AG10803 (cell line): ENCODE data around the gene N4BP2.
A peak's percentile ranks its signal among the peaks of the same experiment; 100 is the strongest.
"Not testable (repeated sequence)": the region's sequence is repeated elsewhere in the genome, so short reads cannot be mapped to it uniquely, and the experiment has no call there.

Experiments used
- DNase-seq: peaks from one replicate; pipeline ENCODE4 v3.0.0; 2010; ENCODE audit warnings: low read depth
- H3K4me3 ChIP-seq: 2 replicates; pipeline ENCODE4 v1.5.1; 2011; ENCODE audit warnings: mild to moderate bottlenecking, low read length, control low read depth
- CTCF ChIP-seq: conservative IDR thresholded peaks from 2 replicates; pipeline ENCODE4 v1.5.1; 2011; ENCODE audit warnings: mild to moderate bottlenecking, low read length, control low read depth, inconsistent platforms

The N4BP2 gene

DNA sequence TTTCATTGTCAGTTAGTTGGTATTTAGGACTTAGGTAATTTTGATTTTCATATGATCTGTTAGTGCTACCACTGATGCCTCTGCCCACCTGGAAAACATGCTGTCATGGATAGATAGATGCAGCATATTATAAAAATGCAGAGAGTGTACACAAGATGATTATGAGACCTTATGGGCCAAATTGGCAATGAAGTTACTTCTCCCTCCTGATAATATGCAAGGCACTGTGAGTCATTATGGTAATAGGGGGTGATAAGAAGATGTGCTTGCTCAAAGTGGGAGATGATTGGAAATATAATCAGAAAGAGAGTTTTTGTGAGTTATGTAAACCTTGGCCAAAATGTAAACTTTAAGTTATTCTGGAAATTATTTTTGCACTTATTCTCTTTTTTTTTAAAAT, 83.5 kb downstream of the N4BP2 start:
- no peak for DNase-seq
- TF ChIP-seq CTCF = no peak
- H3K4me3 ChIP-seq = no peak overlapping the region

DNA sequence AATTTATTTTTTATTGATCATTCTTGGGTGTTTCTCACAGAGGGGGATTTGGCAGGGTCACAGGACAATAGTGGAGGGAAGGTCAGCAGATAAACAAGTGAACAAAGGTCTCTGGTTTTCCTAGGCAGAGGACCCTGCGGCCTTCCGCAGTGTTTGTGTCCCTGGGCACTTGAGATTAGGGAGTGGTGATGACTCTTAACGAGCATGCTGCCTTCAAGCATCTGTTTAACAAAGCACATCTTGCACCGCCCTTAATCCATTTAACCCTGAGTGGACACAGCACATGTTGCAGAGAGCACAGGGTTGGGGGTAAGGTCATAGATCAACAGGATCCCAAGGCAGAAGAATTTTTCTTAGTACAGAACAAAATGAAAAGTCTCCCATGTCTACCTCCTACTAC, 83.9 kb downstream of the N4BP2 start:
- DNase-seq = not testable (repeated sequence)

GRCh38 chr4:40143926-40144508, 87.4 kb downstream of the N4BP2 start:
- TF ChIP-seq CTCF = no peak
- no peak for DNase-seq
- no peak overlapping the region for H3K4me3 ChIP-seq

More for the DNA sequence above, 83.9 kb downstream of the N4BP2 start:
- not testable (repeated sequence) for H3K4me3 ChIP-seq

DNA sequence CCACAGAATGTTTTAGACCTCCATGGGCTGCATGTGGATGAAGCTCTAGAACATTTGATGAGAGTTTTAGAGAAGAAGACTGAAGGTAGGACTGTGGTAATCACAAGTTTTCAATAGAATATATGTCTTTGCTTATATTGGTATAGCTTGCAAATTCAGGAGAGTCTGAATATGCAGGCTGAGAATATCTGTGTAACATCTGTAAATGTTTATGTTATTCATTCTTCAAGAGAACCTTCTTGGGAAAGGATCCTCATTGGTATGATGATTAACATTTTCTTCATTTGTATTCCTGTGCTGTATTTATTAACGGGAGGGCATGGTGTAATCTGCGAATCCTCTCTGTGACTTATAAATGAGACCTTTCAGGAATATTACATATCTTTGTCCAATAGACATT, 88.1 kb downstream of the N4BP2 start:
- DNase-seq = peak; percentile 24
- H3K4me3 ChIP-seq = no peak overlapping the region
- no peak for TF ChIP-seq CTCF

DNA sequence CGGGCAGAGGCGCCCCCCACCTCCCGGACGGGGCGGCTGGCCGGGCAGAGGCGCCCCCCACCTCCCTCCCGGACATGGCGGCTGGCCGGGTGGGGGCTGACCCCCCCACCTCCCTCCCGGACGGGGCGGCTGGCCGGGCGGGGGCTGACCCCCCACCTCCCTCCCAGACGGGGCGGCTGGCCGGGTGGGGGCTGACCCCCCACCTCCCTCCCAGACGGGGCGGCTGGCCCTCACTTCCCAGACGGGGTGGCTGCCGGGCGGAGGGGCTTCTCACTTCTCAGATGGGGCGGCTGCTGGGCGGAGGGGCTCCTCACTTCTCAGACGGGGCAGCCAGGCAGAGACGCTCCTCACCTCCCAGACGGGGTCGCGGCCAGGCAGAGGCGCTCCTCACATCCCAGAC, 90.8 kb downstream of the N4BP2 start:
- DNase-seq, H3K4me3 ChIP-seq: not testable (repeated sequence)

GRCh38 chr4:40149960-40150385, 93.3 kb downstream of the N4BP2 start:
- peak; percentile 65 for DNase-seq
- TF ChIP-seq CTCF = peak; percentile 86
- no peak overlapping the region for H3K4me3 ChIP-seq

- no peak overlapping the region for H3K4me3 ChIP-seq
- no peak for TF ChIP-seq CTCF
- no peak for DNase-seq
These were observed 94.3 kb downstream of the N4BP2 start for GRCh38 chr4:40150932-40151331.

DNA sequence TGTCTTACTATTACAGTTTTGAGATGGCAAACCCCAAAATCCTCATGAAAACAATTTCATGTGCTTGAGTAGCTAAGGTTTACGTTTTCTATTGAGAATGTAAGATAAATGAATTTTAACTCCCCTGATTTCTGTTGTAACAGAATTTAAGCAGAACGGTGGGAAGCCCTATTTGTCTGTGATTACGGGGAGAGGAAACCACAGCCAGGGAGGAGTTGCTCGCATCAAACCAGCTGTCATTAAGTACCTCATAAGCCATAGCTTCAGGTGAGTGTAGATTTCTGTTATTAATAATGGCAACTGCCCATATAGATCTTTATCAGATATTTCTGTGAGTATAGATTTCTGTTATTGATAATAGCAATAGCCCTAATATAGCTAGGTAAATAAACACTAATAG, 96.0 kb downstream of the N4BP2 start:
- no peak for TF ChIP-seq CTCF
- no peak for DNase-seq
- H3K4me3 ChIP-seq = no peak overlapping the region
